ENCODE measurements around the gene DEFB131A. TPM values are rescaled to one million over a fixed set of nuclear protein-coding genes. Genes with fewer than 3 reads are reported as not detected.
"Not testable (repeated sequence)": the region's sequence is repeated elsewhere in the genome, so short reads cannot be mapped to it uniquely, and the experiment has no call there.

DEFB131A gene
- total RNA-seq, 1 experiment from 2014 or later: not detected

DNA sequence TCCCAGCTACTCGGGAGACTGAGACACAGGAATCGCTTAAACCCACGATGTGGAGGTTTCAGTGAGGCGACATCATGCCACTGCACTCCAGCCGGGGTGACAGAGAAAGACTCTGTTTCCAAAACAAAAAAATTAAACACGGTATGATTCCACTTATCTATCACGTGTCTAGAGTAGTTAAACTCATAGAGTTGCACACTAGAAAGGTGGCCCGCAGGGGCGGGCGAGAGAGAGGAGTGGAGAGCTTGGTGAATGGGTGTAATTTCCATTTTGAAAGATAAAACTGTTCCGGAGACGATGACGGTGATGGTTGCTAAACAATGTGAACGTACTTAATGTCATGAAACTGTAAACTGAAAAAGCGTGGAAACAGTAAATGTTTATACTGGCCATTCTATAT lies 44.6 kb downstream of the DEFB131A start:
- in situ Hi-C loops (cut with HindIII; ENCODE audit: low pct_unique_long_range_greater_than_20kb, low sequenced_read_pairs): not testable (repeated sequence)

GRCh38 chr4:9490496-9490895 lies 46.3 kb downstream of the DEFB131A start:
- in situ Hi-C loops (cut with HindIII; ENCODE audit: low pct_unique_long_range_greater_than_20kb, low sequenced_read_pairs): not testable (repeated sequence)

More for the DNA sequence above, 44.6 kb downstream of the DEFB131A start:
- DNase-seq (ENCODE audit: low read depth, low spot score): not testable (repeated sequence)

GRCh38 chr4:9490986-9491385 lies 46.8 kb downstream of the DEFB131A start:
- in situ Hi-C loops (cut with HindIII; ENCODE audit: low pct_unique_long_range_greater_than_20kb, low sequenced_read_pairs); DNase-seq (ENCODE audit: low read depth, low spot score): not testable (repeated sequence)

More at GRCh38 chr4:9490496-9490895, 46.3 kb downstream of the DEFB131A start:
- not testable (repeated sequence) for DNase-seq (ENCODE audit: low read depth, low spot score)

DNA sequence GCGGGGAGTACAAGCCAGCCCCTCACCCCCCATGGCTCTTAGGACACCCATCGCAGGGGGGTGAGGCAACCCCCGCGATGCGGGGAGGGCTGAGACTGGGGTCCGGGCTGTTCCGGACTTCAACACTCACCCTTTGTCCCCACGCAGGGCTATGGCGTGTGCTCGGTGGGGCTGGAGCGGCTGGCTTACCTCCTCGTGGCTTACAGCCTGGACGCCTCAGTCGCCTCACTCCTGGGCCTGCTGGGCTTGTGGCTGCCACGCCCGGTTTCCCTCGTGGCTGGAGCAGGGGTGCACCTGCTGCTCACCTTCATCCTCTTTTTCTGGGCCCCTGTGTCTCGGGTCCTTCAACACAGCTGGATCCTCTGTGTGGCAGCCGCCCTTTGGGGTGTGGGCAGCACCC lies 49.4 kb downstream of the DEFB131A start:
- in situ Hi-C loops (cut with HindIII; ENCODE audit: low pct_unique_long_range_greater_than_20kb, low sequenced_read_pairs); DNase-seq (ENCODE audit: low read depth, low spot score): not testable (repeated sequence)

GRCh38 chr4:9494256-9495035 lies 50.2 kb downstream of the DEFB131A start:
- DNase-seq (ENCODE audit: low read depth, low spot score); in situ Hi-C loops (cut with HindIII; ENCODE audit: low pct_unique_long_range_greater_than_20kb, low sequenced_read_pairs): not testable (repeated sequence)

DNA sequence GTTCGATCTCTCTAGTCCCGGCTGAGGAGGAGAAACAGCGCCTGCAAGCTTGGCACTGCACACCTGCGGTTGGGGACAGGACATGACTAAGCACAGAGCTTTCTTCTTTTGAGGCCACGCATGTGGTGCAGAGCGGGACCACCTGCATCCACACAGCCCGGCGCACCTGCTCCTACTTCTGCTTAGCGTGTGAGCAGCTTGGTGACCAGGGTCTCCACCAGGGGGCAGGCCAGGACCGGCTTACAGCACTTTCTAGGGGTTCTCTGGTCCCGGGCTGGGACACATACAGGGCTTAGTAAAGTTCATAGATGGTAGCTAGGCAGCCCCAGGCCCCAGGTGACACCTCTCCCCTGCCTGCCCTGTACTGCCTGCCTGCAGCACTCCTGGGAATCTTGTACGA lies 51.2 kb downstream of the DEFB131A start:
- in situ Hi-C loops (cut with HindIII; ENCODE audit: low pct_unique_long_range_greater_than_20kb, low sequenced_read_pairs): not testable (repeated sequence)
- DNase-seq (ENCODE audit: low read depth, low spot score): peak; percentile 67

DNA sequence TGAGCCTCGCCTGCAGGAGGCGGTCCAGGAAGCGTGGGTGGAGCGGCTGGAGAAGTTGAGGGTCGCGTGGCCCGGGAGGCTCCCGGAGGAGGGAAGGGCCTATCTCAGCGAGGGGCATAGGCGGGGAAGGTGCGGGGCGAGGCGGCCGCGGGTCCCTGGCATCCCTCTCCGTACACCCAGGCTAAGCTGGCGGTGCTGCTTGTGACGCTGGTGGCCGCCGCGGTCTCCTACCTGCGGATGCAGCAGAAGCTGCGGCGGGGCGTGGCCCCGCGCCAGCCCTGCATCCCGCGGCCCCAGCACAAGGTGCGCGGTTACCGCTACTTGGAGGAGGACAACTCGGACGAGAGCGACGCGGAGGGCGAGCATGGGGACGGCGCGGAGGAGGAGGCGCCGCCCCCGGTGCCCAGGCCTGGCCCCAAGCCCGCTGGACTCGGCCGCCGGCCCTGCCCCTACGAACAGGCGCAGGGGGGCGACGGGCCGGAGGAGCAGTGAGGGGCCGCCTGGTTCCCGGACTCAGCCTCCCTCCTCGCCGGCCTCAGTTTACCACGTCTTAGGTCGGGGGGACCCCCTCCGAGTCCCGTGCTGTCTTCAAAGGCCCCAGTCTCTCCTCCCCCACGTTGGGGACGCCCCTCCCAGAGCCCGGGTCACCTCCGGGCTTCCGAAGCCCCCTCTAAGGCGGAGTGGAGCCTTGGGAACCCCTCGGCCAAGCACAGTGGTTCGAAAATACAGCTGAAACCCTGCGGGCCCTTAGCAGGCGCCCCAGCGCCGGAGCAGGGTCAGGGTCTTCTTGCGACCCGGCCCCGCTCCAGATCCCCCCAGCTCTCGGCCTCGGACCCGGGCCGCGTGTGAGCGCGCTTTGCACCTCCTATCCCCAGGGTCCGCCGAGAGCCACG lies 53.6 kb downstream of the DEFB131A start:
- DNase-seq (ENCODE audit: low read depth, low spot score); in situ Hi-C loops (cut with HindIII; ENCODE audit: low pct_unique_long_range_greater_than_20kb, low sequenced_read_pairs): not testable (repeated sequence)

DNA sequence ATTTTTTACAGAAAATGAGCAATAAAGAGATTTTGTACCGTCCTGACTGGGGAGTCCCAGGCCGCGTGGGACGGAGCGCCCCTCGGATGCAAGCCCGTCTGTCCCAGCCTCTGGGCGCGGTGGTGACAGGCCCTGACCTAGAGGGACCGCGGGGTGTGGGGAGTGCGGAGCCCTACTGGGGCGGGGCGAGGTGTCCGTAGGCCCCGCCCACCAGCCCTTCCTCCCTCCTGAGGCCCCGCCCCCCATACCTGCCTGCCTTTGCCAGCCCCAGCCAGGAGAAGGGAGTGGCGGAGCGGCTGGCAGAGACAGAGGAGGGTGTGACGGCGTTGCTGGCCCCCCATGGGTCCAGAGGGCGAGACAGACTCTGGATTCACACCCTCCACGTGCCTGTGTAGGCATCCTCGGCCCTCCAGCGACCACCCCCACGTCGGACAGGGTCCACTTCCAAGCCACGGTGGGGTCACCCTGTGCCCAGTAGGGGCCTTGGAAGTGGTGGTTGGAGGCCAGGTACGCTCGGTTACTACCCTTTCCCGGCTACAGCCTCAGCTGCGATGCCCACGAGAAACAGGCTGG lies 54.3 kb downstream of the DEFB131A start:
- in situ Hi-C loops (cut with HindIII; ENCODE audit: low pct_unique_long_range_greater_than_20kb, low sequenced_read_pairs): not testable (repeated sequence)

GRCh38 chr4:9499974-9500487 lies 55.8 kb downstream of the DEFB131A start:
- in situ Hi-C loops (cut with HindIII; ENCODE audit: low pct_unique_long_range_greater_than_20kb, low sequenced_read_pairs); DNase-seq (ENCODE audit: low read depth, low spot score): not testable (repeated sequence)

More for the DNA sequence above, 54.3 kb downstream of the DEFB131A start:
- DNase-seq (ENCODE audit: low read depth, low spot score): not testable (repeated sequence)

Small RNAs within 50 kb of the gene (small RNA-seq; reads per million reads assigned to genes)
- gene RNA5SP153: 0 reads per million in 2 experiments

Other genes with a start within 250 kb of the DEFB131A start
- gene USP17L10, start 233.8 kb upstream of the DEFB131A start, total RNA-seq (2014; rRNA removed; shearing (Covaris generic)): not detected in 2 replicates
- not detected in 2 replicates for gene USP17L11, start 229.0 kb upstream of the DEFB131A start, total RNA-seq (2014; rRNA removed; shearing (Covaris generic))
- gene USP17L12, start 224.3 kb upstream of the DEFB131A start, total RNA-seq (2014; rRNA removed; shearing (Covaris generic)): not detected in 2 replicates
- gene USP17L13, start 219.5 kb upstream of the DEFB131A start, total RNA-seq (2014; rRNA removed; shearing (Covaris generic)): not detected in 2 replicates
- gene USP17L15, start 210.0 kb upstream of the DEFB131A start, total RNA-seq (2014; rRNA removed; shearing (Covaris generic)): not detected in 2 replicates
- gene USP17L17, start 200.5 kb upstream of the DEFB131A start, total RNA-seq (2014; rRNA removed; shearing (Covaris generic)): not detected in 2 replicates
- gene USP17L18, start 195.8 kb upstream of the DEFB131A start, total RNA-seq (2014; rRNA removed; shearing (Covaris generic)): not detected in 2 replicates
- not detected in 2 replicates for gene USP17L19, start 191.0 kb upstream of the DEFB131A start, total RNA-seq (2014; rRNA removed; shearing (Covaris generic))
- gene USP17L20, start 186.3 kb upstream of the DEFB131A start, total RNA-seq (2014; rRNA removed; shearing (Covaris generic)): not detected in 2 replicates
- gene USP17L21, start 181.5 kb upstream of the DEFB131A start, total RNA-seq (2014; rRNA removed; shearing (Covaris generic)): not detected in 2 replicates
- not detected in 2 replicates for gene USP17L22, start 176.8 kb upstream of the DEFB131A start, total RNA-seq (2014; rRNA removed; shearing (Covaris generic))
- not detected in 2 replicates for gene USP17L24, start 119.2 kb upstream of the DEFB131A start, total RNA-seq (2014; rRNA removed; shearing (Covaris generic))
- gene USP17L25, start 114.5 kb upstream of the DEFB131A start, total RNA-seq (2014; rRNA removed; shearing (Covaris generic)): not detected in 2 replicates
- not detected in 2 replicates for gene USP17L26, start 109.8 kb upstream of the DEFB131A start, total RNA-seq (2014; rRNA removed; shearing (Covaris generic))
- not detected in 2 replicates for gene USP17L5, start 105.0 kb upstream of the DEFB131A start, total RNA-seq (2014; rRNA removed; shearing (Covaris generic))
- gene USP17L27, start 100.3 kb upstream of the DEFB131A start, total RNA-seq (2014; rRNA removed; shearing (Covaris generic)): not detected in 2 replicates
- gene USP17L28, start 95.5 kb upstream of the DEFB131A start, total RNA-seq (2014; rRNA removed; shearing (Covaris generic)): not detected in 2 replicates
- not detected in 2 replicates for gene USP17L29, start 90.8 kb upstream of the DEFB131A start, total RNA-seq (2014; rRNA removed; shearing (Covaris generic))
- gene USP17L30, start 81.3 kb upstream of the DEFB131A start, total RNA-seq (2014; rRNA removed; shearing (Covaris generic)): not detected in 2 replicates